ENCODE measurements around the gene CBARP. TPM values are rescaled to one million over a fixed set of nuclear protein-coding genes. Genes with fewer than 3 reads are reported as not detected.

Gene CBARP
- total RNA-seq, 1 experiment from 2014 or later = 28.4 TPM

GRCh38 chr19:1283917-1284292 is 46.1 kb upstream of the CBARP start:
- no peak overlapping the region for H2BK15ac ChIP-seq (ENCODE audit: low read depth, low read length)
- no peak for DNase-seq
- no peak overlapping the region for H3K56ac ChIP-seq (ENCODE audit: insufficient read length, low read depth, low read length)
- no peak overlapping the region for H3K4ac ChIP-seq (ENCODE audit: low read depth, low read length)
- H4K5ac ChIP-seq (ENCODE audit: insufficient read length, low read depth, low read length) = no peak overlapping the region
- no peaks in the 10 kb centered on the region for H4K20me1 ChIP-seq (ENCODE audit: control insufficient read depth, insufficient read depth, insufficient read length)
- Mint-ChIP-seq H3K9me3 (no peaks in the 10 kb centered on the region), H3K4me3 (peak overlapping the region in 1 of 2 experiments; percentile 71; a peak in 2 of 5 replicates), H3K36me3 (ENCODE audit: insufficient read depth in 1 of 3, low read depth in 3 of 3) (peaks cover 0 to 16% (median 5%) of the 10 kb centered on the region in 3 experiments; a peak in 4 of 7 replicates), H3K27ac (no peak overlapping the region), H3K4me1 (peaks cover 10 to 24% of the 10 kb centered on the region in 2 experiments), H3K27me3 (ENCODE audit: low read depth) (peaks cover 15% of the 10 kb centered on the region)
- H3K79me2 ChIP-seq (ENCODE audit: insufficient read depth, low read length) = peaks cover under 1% of the 10 kb centered on the region; the same call in 1 of the 2 replicates
- no peak overlapping the region for H4K91ac ChIP-seq (ENCODE audit: insufficient read length, low read depth, low read length)
- H3K14ac ChIP-seq (ENCODE audit: insufficient read depth, low read length) = no peak overlapping the region
- H2BK5ac ChIP-seq (ENCODE audit: insufficient read length, low read length) = no peak overlapping the region
- H3K4me2 ChIP-seq (ENCODE audit: insufficient read depth, insufficient read length, low read length) = no peak overlapping the region
- no peak overlapping the region for H2BK12ac ChIP-seq (ENCODE audit: insufficient read length, low read depth, low read length)
- peaks cover 4% of the 10 kb centered on the region for H3K23me2 ChIP-seq (ENCODE audit: insufficient read length, low read depth, low read length, poor library complexity, severe bottlenecking)
- no peak overlapping the region for H4K8ac ChIP-seq (replicated peaks; ENCODE audit: insufficient read length, low read depth, low read length)
- no CpG with 5 or more reads among the region's 12 CpGs for WGBS (ENCODE audit: extremely low coverage, insufficient read length, low lambda C conversion rate)
- no peaks in the 10 kb centered on the region for H3K27me3 ChIP-seq (ENCODE audit: insufficient read depth, low read length)
- no peak overlapping the region for H3T11ph ChIP-seq (ENCODE audit: low read length)
- no peak overlapping the region for H3K9ac ChIP-seq (ENCODE audit: extremely low read depth, insufficient read length, low read length)
- no peak overlapping the region for H3K27ac ChIP-seq (ENCODE audit: insufficient read length, low read depth, low read length)
- no peak overlapping the region for H2AFZ ChIP-seq (ENCODE audit: low read length)
- H3K18ac ChIP-seq (ENCODE audit: insufficient read length, low read depth, low read length) = no peak overlapping the region
- TF ChIP-seq, protein P1, sequence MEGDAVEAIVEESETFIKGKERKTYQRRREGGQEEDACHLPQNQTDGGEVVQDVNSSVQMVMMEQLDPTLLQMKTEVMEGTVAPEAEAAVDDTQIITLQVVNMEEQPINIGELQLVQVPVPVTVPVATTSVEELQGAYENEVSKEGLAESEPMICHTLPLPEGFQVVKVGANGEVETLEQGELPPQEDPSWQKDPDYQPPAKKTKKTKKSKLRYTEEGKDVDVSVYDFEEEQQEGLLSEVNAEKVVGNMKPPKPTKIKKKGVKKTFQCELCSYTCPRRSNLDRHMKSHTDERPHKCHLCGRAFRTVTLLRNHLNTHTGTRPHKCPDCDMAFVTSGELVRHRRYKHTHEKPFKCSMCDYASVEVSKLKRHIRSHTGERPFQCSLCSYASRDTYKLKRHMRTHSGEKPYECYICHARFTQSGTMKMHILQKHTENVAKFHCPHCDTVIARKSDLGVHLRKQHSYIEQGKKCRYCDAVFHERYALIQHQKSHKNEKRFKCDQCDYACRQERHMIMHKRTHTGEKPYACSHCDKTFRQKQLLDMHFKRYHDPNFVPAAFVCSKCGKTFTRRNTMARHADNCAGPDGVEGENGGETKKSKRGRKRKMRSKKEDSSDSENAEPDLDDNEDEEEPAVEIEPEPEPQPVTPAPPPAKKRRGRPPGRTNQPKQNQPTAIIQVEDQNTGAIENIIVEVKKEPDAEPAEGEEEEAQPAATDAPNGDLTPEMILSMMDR (conservative IDR thresholded peaks at IDR 0.05) = no peak
- H3K9me3 ChIP-seq (ENCODE audit: control insufficient read depth, low read depth, low read length) = no peaks in the 10 kb centered on the region
- H3K23ac ChIP-seq (ENCODE audit: insufficient read length, low read depth, low read length) = no peak overlapping the region
- H2BK120ac ChIP-seq (ENCODE audit: low read depth, low read length, poor library complexity, severe bottlenecking) = no peak overlapping the region
- no peak overlapping the region for H2BK20ac ChIP-seq (ENCODE audit: low read depth, low read length, poor library complexity, severe bottlenecking)
- H2AK5ac ChIP-seq (ENCODE audit: insufficient read length, low read length) = no peak overlapping the region
- H3K4me1 ChIP-seq (ENCODE audit: insufficient read depth, low read length) = no peaks in the 10 kb centered on the region
- H3K79me1 ChIP-seq (ENCODE audit: insufficient read depth, low read depth, low read length, poor library complexity, severe bottlenecking) = no peaks in the 10 kb centered on the region

All from H9 (cell line).